PFSK-1 (cell line): ENCODE results near the gene PRKX.

Source experiments
- POLR2AphosphoS5 ChIP-seq: IDR thresholded peaks from 2 replicates; pipeline ENCODE4 v1.6.1; 2012; ENCODE audit warnings: low read depth, mild to moderate bottlenecking, control low read depth, low read length, moderate library complexity
- SIN3A ChIP-seq: IDR thresholded peaks from 2 replicates; pipeline ENCODE4 v1.6.1; 2012; ENCODE audit warnings: mild to moderate bottlenecking, low read length, moderate library complexity, borderline replicate concordance; ENCODE audit not compliant: insufficient read depth
- TAF1 ChIP-seq: IDR thresholded peaks from 2 replicates; pipeline ENCODE4 v1.6.1; 2012; ENCODE audit warnings: low read length, control low read depth, borderline replicate concordance; ENCODE audit not compliant: insufficient read depth
- TF ChIP-seq, protein P1 (sequence below), 2 experiments: IDR thresholded peaks; 2 replicates each; pipeline versions ENCODE4 v1.6.1 to v1.8.0; 2011 to 2012; ENCODE audit warnings: low read depth in 2 of 2, low read length in 2 of 2, control low read depth in 1 of 2, inconsistent platforms in 1 of 2, mild to moderate bottlenecking in 1 of 2, moderate library complexity in 1 of 2; ENCODE audit not compliant: insufficient read depth in 1 of 2

DNA sequence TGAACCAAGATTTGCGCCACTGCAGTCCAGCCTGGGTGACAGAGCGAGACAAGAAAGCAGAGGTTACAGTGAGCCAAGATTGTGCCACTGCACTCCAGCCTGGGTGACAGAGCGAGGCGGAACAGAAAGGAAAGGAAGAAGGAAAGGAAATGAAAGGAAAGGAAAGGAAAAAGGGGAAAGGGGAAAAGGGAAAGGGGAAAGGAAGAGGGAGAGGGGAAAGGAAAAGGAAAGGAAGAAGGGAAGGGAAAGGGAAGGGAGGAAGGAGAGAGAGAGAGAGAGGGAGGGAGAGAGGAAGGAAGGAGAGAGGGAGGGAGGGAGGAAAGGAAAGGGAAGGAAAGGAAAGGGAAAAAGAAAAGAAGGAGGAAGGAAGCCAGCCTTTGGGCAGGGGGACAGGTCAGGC, 76.6 kb downstream of the PRKX start:
- TF ChIP-seq TAF1, result no peak
- no peak for TF ChIP-seq SIN3A
- TF ChIP-seq, protein P1, sequence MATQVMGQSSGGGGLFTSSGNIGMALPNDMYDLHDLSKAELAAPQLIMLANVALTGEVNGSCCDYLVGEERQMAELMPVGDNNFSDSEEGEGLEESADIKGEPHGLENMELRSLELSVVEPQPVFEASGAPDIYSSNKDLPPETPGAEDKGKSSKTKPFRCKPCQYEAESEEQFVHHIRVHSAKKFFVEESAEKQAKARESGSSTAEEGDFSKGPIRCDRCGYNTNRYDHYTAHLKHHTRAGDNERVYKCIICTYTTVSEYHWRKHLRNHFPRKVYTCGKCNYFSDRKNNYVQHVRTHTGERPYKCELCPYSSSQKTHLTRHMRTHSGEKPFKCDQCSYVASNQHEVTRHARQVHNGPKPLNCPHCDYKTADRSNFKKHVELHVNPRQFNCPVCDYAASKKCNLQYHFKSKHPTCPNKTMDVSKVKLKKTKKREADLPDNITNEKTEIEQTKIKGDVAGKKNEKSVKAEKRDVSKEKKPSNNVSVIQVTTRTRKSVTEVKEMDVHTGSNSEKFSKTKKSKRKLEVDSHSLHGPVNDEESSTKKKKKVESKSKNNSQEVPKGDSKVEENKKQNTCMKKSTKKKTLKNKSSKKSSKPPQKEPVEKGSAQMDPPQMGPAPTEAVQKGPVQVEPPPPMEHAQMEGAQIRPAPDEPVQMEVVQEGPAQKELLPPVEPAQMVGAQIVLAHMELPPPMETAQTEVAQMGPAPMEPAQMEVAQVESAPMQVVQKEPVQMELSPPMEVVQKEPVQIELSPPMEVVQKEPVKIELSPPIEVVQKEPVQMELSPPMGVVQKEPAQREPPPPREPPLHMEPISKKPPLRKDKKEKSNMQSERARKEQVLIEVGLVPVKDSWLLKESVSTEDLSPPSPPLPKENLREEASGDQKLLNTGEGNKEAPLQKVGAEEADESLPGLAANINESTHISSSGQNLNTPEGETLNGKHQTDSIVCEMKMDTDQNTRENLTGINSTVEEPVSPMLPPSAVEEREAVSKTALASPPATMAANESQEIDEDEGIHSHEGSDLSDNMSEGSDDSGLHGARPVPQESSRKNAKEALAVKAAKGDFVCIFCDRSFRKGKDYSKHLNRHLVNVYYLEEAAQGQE (IDR thresholded peaks at IDR 0.05; ENCODE audit: insufficient read depth in 1 of 2, low read depth in 2 of 2, low read length in 2 of 2), result no peak
- no peak for TF ChIP-seq POLR2AphosphoS5
